Mesothelial cell of epicardium (in vitro differentiated cells): ENCODE measurements around the gene FOXK1. TPM values are rescaled to one million over a fixed set of nuclear protein-coding genes. Genes with fewer than 3 reads are reported as not detected.
A peak's percentile ranks its signal among the peaks of the same experiment; 100 is the strongest.

Source experiments
- DNase-seq, 2 experiments: peaks; one replicate each; pipeline ENCODE4 v3.0.0; 2021; ENCODE audit warnings: low spot score in 2 of 2; ENCODE audit not compliant: unreplicated experiment in 2 of 2
- H3K27ac Mint-ChIP-seq: 2 replicates; pipeline ENCODE4 v1.8.0; 2021; ENCODE audit warnings: mixed read lengths
- H3K27me3 Mint-ChIP-seq: 2 replicates; pipeline ENCODE4 v1.8.0; 2021; ENCODE audit warnings: low read depth, mixed read lengths
- H3K36me3 Mint-ChIP-seq: 2 replicates; pipeline ENCODE4 v1.8.0; 2021; ENCODE audit warnings: mixed read lengths
- H3K4me1 Mint-ChIP-seq: 2 replicates; pipeline ENCODE4 v1.8.0; 2021; ENCODE audit warnings: mixed read lengths
- H3K4me3 Mint-ChIP-seq: 2 replicates; pipeline ENCODE4 v1.8.0; 2021; ENCODE audit warnings: mild to moderate bottlenecking, moderate library complexity, mixed read lengths
- H3K9me3 Mint-ChIP-seq: 2 replicates; pipeline ENCODE4 v1.8.0; 2021; ENCODE audit warnings: mixed read lengths
- CTCF ChIP-seq: fragments of 200-600 bp; sonication (generic); IDR thresholded peaks from one replicate; pipeline ENCODE4 v1.5.0; 2021; ENCODE audit warnings: antibody characterized with exemption; ENCODE audit not compliant: unreplicated experiment
- total RNA-seq: library from RNA; stranded (reverse); gene quantifications from 3 replicates; pipeline ENCODE4 v1.2.1, GENCODE V29; 2021

The FOXK1 gene
- total RNA-seq, 1 donor from 2014 or later = 57.3 TPM

- Mint-ChIP-seq H3K36me3 (peaks cover 20% of the 10 kb centered on the region), H3K27me3 (no peaks in the 10 kb centered on the region), H3K27ac (no peak overlapping the region), H3K9me3 (no peaks in the 10 kb centered on the region), H3K4me1 (peaks cover 25% of the 10 kb centered on the region), H3K4me3 (no peak overlapping the region)
- no peak for DNase-seq
- no peak for TF ChIP-seq CTCF
Observed at GRCh38 chr7:4749798-4750197, 67.7 kb downstream of the FOXK1 start.

GRCh38 chr7:4751398-4751947, 69.4 kb downstream of the FOXK1 start:
- Mint-ChIP-seq H3K4me1 (peaks cover 11% of the 10 kb centered on the region), H3K4me3 (no peak overlapping the region), H3K27me3 (no peaks in the 10 kb centered on the region), H3K27ac (no peak overlapping the region), H3K36me3 (peaks cover 23% of the 10 kb centered on the region), H3K9me3 (no peaks in the 10 kb centered on the region)
- TF ChIP-seq CTCF = no peak
- DNase-seq = no peak

- H3K36me3 Mint-ChIP-seq = peaks cover 12% of the 10 kb centered on the region
- no peaks in the 10 kb centered on the region for H3K9me3 Mint-ChIP-seq
- peak; percentile 77 to 88 for DNase-seq
- TF ChIP-seq CTCF = peak; percentile 89
- no peak overlapping the region for H3K4me3 Mint-ChIP-seq
- no peaks in the 10 kb centered on the region for H3K27me3 Mint-ChIP-seq
- H3K4me1 Mint-ChIP-seq = no peaks in the 10 kb centered on the region
- H3K27ac Mint-ChIP-seq = no peak overlapping the region
Observed at GRCh38 chr7:4753598-4754432, 71.7 kb downstream of the FOXK1 start.

- Mint-ChIP-seq H3K4me3 (no peak overlapping the region), H3K9me3 (no peaks in the 10 kb centered on the region), H3K4me1 (no peaks in the 10 kb centered on the region), H3K36me3 (peaks cover 12% of the 10 kb centered on the region), H3K27me3 (no peaks in the 10 kb centered on the region), H3K27ac (no peak overlapping the region)
- no peak for DNase-seq
- TF ChIP-seq CTCF = no peak
Observed at GRCh38 chr7:4754433-4755010, 72.4 kb downstream of the FOXK1 start.

GRCh38 chr7:4755045-4755444, 73.0 kb downstream of the FOXK1 start:
- H3K4me1 Mint-ChIP-seq = no peaks in the 10 kb centered on the region
- no peaks in the 10 kb centered on the region for H3K9me3 Mint-ChIP-seq
- no peak for DNase-seq
- no peak overlapping the region for H3K27ac Mint-ChIP-seq
- no peak overlapping the region for H3K4me3 Mint-ChIP-seq
- H3K36me3 Mint-ChIP-seq = peaks cover 17% of the 10 kb centered on the region
- no peak for TF ChIP-seq CTCF
- H3K27me3 Mint-ChIP-seq = no peaks in the 10 kb centered on the region
